Stimulated activated CD4-positive, alpha-beta T cell treated with anti-CD3 and anti-CD28 coated beads, TNF-alpha, amount 100 ng/mL, for 24 hours (primary cell): ENCODE results near the gene PON3.
"Not testable (repeated sequence)": the region's sequence is repeated elsewhere in the genome, so short reads cannot be mapped to it uniquely, and the experiment has no call there.

Experiments used
- DNase-seq, 3 experiments: peaks; one replicate each; pipeline ENCODE4 v3.0.0-alpha.2; 2020; ENCODE audit warnings: low read depth in 3 of 3

PON3 gene

GRCh38 chr7:95411666-95412065 lies 15.5 kb upstream of the PON3 start:
- no peak for DNase-seq

GRCh38 chr7:95411036-95411435 lies 14.9 kb upstream of the PON3 start:
- DNase-seq, result no peak

- no peak for DNase-seq
Measured at GRCh38 chr7:95407751-95408150, 11.6 kb upstream of the PON3 start.

- no peak for DNase-seq
Measured at GRCh38 chr7:95405800-95406199, 9.6 kb upstream of the PON3 start.

GRCh38 chr7:95405208-95405607 lies 9.0 kb upstream of the PON3 start:
- no peak for DNase-seq

- no peak for DNase-seq
Measured at GRCh38 chr7:95404316-95404865, 8.2 kb upstream of the PON3 start.

- no peak for DNase-seq
Measured at GRCh38 chr7:95398155-95398940, 2.2 kb upstream of the PON3 start.

- no peak for DNase-seq
Measured at GRCh38 chr7:95397381-95397780, 1.2 kb upstream of the PON3 start.

- no peak for DNase-seq
Measured at GRCh38 chr7:95395755-95396135, 430 bp downstream of the PON3 start.

- DNase-seq, result no peak
Measured at GRCh38 chr7:95394370-95394769, 1.8 kb downstream of the PON3 start.

- no peak for DNase-seq
Measured at GRCh38 chr7:95391761-95392160, 4.4 kb downstream of the PON3 start.

- no peak for DNase-seq
Measured at GRCh38 chr7:95389516-95389915, 6.7 kb downstream of the PON3 start.

GRCh38 chr7:95379457-95379856 lies 16.7 kb downstream of the PON3 start:
- DNase-seq, result not testable (repeated sequence)

GRCh38 chr7:95376632-95377400 lies 19.4 kb downstream of the PON3 start:
- no peak for DNase-seq

GRCh38 chr7:95375591-95376257 lies 20.5 kb downstream of the PON3 start:
- no peak for DNase-seq

- DNase-seq, result no peak
Measured at GRCh38 chr7:95373323-95373722, 22.9 kb downstream of the PON3 start.

GRCh38 chr7:95368235-95368634 lies 27.9 kb downstream of the PON3 start:
- no peak for DNase-seq

GRCh38 chr7:95367606-95368005 lies 28.6 kb downstream of the PON3 start:
- DNase-seq, result no peak

GRCh38 chr7:95365151-95365550 lies 31.0 kb downstream of the PON3 start:
- no peak for DNase-seq

- no peak for DNase-seq
Measured at GRCh38 chr7:95357623-95358022, 38.6 kb downstream of the PON3 start.

- DNase-seq, result no peak
Measured at GRCh38 chr7:95342642-95343307, 53.4 kb downstream of the PON3 start.

- no peak for DNase-seq
Measured at GRCh38 chr7:95342029-95342428, 54.1 kb downstream of the PON3 start.
